HG03558 (cell line): ENCODE measurements around the gene KCNJ4.
"Not testable (repeated sequence)": the region's sequence is repeated elsewhere in the genome, so short reads cannot be mapped to it uniquely, and the experiment has no call there.

Experiments
- ATAC-seq: cut with Tn5 transposase; IDR thresholded peaks from one replicate; pipeline ENCODE4 v1.9.1; 2021; ENCODE audit warnings: moderate number of reproducible peaks; ENCODE audit not compliant: unreplicated experiment; ENCODE audit errors: extremely low read depth

KCNJ4 gene

GRCh38 chr22:38416621-38417251 is 38.3 kb downstream of the KCNJ4 start:
- no peak for ATAC-seq

GRCh38 chr22:38415561-38416321 is 39.3 kb downstream of the KCNJ4 start:
- ATAC-seq = no peak

GRCh38 chr22:38415046-38415445 is 40.0 kb downstream of the KCNJ4 start:
- ATAC-seq = no peak

- no peak for ATAC-seq
These were observed 41.0 kb downstream of the KCNJ4 start for GRCh38 chr22:38414009-38414395.

GRCh38 chr22:38413085-38414008 is 41.7 kb downstream of the KCNJ4 start:
- no peak for ATAC-seq

GRCh38 chr22:38412435-38413084 is 42.4 kb downstream of the KCNJ4 start:
- ATAC-seq = no peak

- ATAC-seq = no peak
These were observed 44.0 kb downstream of the KCNJ4 start for GRCh38 chr22:38411016-38411415.

- ATAC-seq = not testable (repeated sequence)
These were observed 45.1 kb downstream of the KCNJ4 start for GRCh38 chr22:38409916-38410315.

- ATAC-seq = no peak
These were observed 48.4 kb downstream of the KCNJ4 start for GRCh38 chr22:38406617-38407016.

GRCh38 chr22:38404419-38404818 is 50.6 kb downstream of the KCNJ4 start:
- no peak for ATAC-seq

GRCh38 chr22:38403812-38404211 is 51.2 kb downstream of the KCNJ4 start:
- no peak for ATAC-seq

- ATAC-seq = no peak
These were observed 52.8 kb downstream of the KCNJ4 start for GRCh38 chr22:38402204-38402603.

- ATAC-seq = no peak
These were observed 53.5 kb downstream of the KCNJ4 start for GRCh38 chr22:38401336-38402084.

- ATAC-seq = not testable (repeated sequence)
These were observed 54.7 kb downstream of the KCNJ4 start for GRCh38 chr22:38400256-38400655.

- ATAC-seq = no peak
These were observed 56.2 kb downstream of the KCNJ4 start for GRCh38 chr22:38398609-38399461.

- ATAC-seq = not testable (repeated sequence)
These were observed 56.8 kb downstream of the KCNJ4 start for GRCh38 chr22:38398181-38398608.

- no peak for ATAC-seq
These were observed 57.6 kb downstream of the KCNJ4 start for GRCh38 chr22:38397189-38398085.
